ENCODE results near the gene GRB7.

GRCh38 chr17:39759204-39759603 lies 21.5 kb downstream of the GRB7 start:
- TF ChIP-seq CTCF (conservative IDR thresholded peaks at IDR 0.05; ENCODE audit: low read depth in 2 of 2) (no peak), NANOG (IDR thresholded peaks at IDR 0.05; ENCODE audit: borderline replicate concordance) (no peak), EZH2phosphoT487 (IDR thresholded peaks at IDR 0.05; ENCODE audit: unreplicated experiment) (no peak), EZH2 (IDR thresholded peaks at IDR 0.05; ENCODE audit: low read depth, unreplicated experiment) (no peak), POLR2AphosphoS5 (IDR thresholded peaks at IDR 0.05; ENCODE audit: low read depth) (no peak), REST (IDR thresholded peaks at IDR 0.05; ENCODE audit: unreplicated experiment) (no peak), ETS1 (IDR thresholded peaks at IDR 0.05) (no peak), JUNB (IDR thresholded peaks at IDR 0.05; ENCODE audit: unreplicated experiment) (no peak), ZNF462 (CRISPR knock-in tag; IDR thresholded peaks at IDR 0.05) (no peak), ZNF331 (CRISPR knock-in tag; IDR thresholded peaks at IDR 0.05; ENCODE audit: low read depth) (no peak), CREB1 (CRISPR knock-in tag; IDR thresholded peaks at IDR 0.05; ENCODE audit: low read depth) (no peak), ZNF114 (CRISPR knock-in tag; IDR thresholded peaks at IDR 0.05) (no peak), STAT1 (IDR thresholded peaks at IDR 0.05; ENCODE audit: unreplicated experiment) (no peak)

Measured in GM23338 (cell line).